HPDE6-E6E7 (cell line): ENCODE data around the gene SLC38A7.
A peak's percentile ranks its signal among the peaks of the same experiment; 100 is the strongest.

Source experiments
- DNase-seq: peaks from one replicate; pipeline ENCODE4 v3.0.0; 2011; ENCODE audit warnings: missing footprints; ENCODE audit errors: extremely low spot score

SLC38A7 gene

GRCh38 chr16:58635502-58635901 is 49.1 kb downstream of the SLC38A7 start:
- no peak for DNase-seq

GRCh38 chr16:58634265-58634802 is 50.2 kb downstream of the SLC38A7 start:
- DNase-seq, result no peak

GRCh38 chr16:58629733-58630640 is 54.6 kb downstream of the SLC38A7 start, which contains the start of gene CNOT1:
Gene CNOT1, minus strand, starts transcription at chr16:58629826. Its CDS starts 30,489 bp downstream, at chr16:58599337.
- DNase-seq, result peak; percentile 99

GRCh38 chr16:58628845-58629732 is 55.5 kb downstream of the SLC38A7 start:
- DNase-seq, result no peak

- no peak for DNase-seq
Measured at GRCh38 chr16:58624209-58624608, 60.4 kb downstream of the SLC38A7 start.

GRCh38 chr16:58620396-58620795 is 64.2 kb downstream of the SLC38A7 start:
- no peak for DNase-seq

GRCh38 chr16:58615280-58615679 is 69.3 kb downstream of the SLC38A7 start:
- DNase-seq, result no peak
